Measurements from ENCODE around the gene NCAN.
"Not testable (repeated sequence)": the region's sequence is repeated elsewhere in the genome, so short reads cannot be mapped to it uniquely, and the experiment has no call there.

The NCAN gene

GRCh38 chr19:19170873-19171672 is 40.7 kb upstream of the NCAN start:
- H3K4me3 ChIP-seq (ENCODE audit: low read depth, low read length): no peak overlapping the region
- no peak for TF ChIP-seq CTCF (IDR thresholded peaks at IDR 0.05; ENCODE audit: low read depth, low read length)

- TF ChIP-seq CTCF (IDR thresholded peaks at IDR 0.05; ENCODE audit: low read depth, low read length): no peak
- H3K4me3 ChIP-seq (ENCODE audit: low read depth, low read length): no peak overlapping the region
These were observed 39.8 kb upstream of the NCAN start for GRCh38 chr19:19171821-19172532.

- not testable (repeated sequence) for H3K4me3 ChIP-seq (ENCODE audit: low read depth, low read length)
These were observed 38.5 kb upstream of the NCAN start for GRCh38 chr19:19173243-19173642.

- TF ChIP-seq CTCF (IDR thresholded peaks at IDR 0.05; ENCODE audit: low read depth, low read length): no peak
- no peak overlapping the region for H3K4me3 ChIP-seq (ENCODE audit: low read depth, low read length)
These were observed 34.8 kb upstream of the NCAN start for GRCh38 chr19:19176950-19177349.

GRCh38 chr19:19179548-19180441 is 32.0 kb upstream of the NCAN start:
- H3K4me3 ChIP-seq (ENCODE audit: low read depth, low read length): no peak overlapping the region
- no peak for TF ChIP-seq CTCF (IDR thresholded peaks at IDR 0.05; ENCODE audit: low read depth, low read length)

- no peak for TF ChIP-seq CTCF (IDR thresholded peaks at IDR 0.05; ENCODE audit: low read depth, low read length)
- no peak overlapping the region for H3K4me3 ChIP-seq (ENCODE audit: low read depth, low read length)
These were observed 30.2 kb upstream of the NCAN start for GRCh38 chr19:19181488-19181998.

Measured in WI38 (cell line).